Measurements from ENCODE around the gene SAA2. TPM values are rescaled to one million over a fixed set of nuclear protein-coding genes. Genes with fewer than 3 reads are reported as not detected.
"Not testable (repeated sequence)": the region's sequence is repeated elsewhere in the genome, so short reads cannot be mapped to it uniquely, and the experiment has no call there.

The SAA2 gene
- total RNA-seq, 4 donors from 2014 or later, result 6.6 TPM; not detected in 3

DNA sequence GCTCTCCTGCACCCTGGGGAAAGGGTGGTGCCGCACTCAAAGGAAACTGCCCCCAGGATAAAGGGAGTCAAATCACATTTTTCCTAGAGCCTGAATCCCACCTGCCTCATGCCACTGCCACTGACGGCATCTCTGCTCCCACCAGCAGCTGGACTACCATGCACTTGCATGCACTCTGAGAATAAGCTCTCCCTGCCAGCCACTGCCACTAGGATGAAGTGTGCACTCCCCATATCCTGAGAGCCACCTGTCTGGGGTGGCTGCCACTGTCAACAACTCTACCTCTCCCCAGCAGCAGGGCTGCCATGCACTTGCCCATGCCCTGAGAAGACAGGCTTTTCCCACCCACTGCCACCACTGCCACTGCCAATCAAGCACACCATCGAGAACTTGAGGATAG is 44.2 kb downstream of the SAA2 start:
- 83 to 92% methylated on average over 2 to 3 of the region's 3 CpGs for WGBS, 2 donors
- Histone ChIP-seq H3K9me3 (no peaks in the 10 kb centered on the region), H3K27me3 (no peaks in the 10 kb centered on the region), H3K4me3 (replicated peaks in 1 of 3) (no peak overlapping the region), H3K4me1 (no peaks in the 10 kb centered on the region), H3K36me3 (no peaks in the 10 kb centered on the region), H3K27ac (no peak overlapping the region)
- TF ChIP-seq, protein P1, sequence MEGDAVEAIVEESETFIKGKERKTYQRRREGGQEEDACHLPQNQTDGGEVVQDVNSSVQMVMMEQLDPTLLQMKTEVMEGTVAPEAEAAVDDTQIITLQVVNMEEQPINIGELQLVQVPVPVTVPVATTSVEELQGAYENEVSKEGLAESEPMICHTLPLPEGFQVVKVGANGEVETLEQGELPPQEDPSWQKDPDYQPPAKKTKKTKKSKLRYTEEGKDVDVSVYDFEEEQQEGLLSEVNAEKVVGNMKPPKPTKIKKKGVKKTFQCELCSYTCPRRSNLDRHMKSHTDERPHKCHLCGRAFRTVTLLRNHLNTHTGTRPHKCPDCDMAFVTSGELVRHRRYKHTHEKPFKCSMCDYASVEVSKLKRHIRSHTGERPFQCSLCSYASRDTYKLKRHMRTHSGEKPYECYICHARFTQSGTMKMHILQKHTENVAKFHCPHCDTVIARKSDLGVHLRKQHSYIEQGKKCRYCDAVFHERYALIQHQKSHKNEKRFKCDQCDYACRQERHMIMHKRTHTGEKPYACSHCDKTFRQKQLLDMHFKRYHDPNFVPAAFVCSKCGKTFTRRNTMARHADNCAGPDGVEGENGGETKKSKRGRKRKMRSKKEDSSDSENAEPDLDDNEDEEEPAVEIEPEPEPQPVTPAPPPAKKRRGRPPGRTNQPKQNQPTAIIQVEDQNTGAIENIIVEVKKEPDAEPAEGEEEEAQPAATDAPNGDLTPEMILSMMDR (IDR thresholded peaks at IDR 0.05), result no peak
- no peak for TF ChIP-seq POLR2A (IDR thresholded peaks at IDR 0.05)
- no peak for DNase-seq
- intact Hi-C loops (cut with DNase I), result no loop called here

DNA sequence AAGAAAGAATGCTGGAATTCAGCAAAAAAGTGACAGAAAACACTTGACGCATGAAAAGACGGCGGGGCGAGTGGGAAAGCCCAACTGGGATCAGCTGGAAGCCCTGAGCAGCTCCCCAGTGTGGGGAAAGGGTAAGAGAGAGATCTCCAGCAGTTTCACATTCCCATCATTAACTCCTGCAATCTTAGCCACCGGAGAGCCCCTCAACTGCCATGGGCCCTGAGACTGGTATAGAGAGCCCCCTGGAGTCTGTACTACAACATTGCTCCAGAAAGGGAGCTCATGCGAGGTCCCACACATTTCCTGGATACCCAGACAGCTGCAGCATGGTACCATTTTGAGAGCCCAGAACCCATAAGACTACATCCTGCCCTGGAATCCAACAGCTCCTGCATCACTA is 44.7 kb downstream of the SAA2 start:
- Histone ChIP-seq H3K9me3 (no peaks in the 10 kb centered on the region), H3K36me3 (no peaks in the 10 kb centered on the region), H3K4me3 (replicated peaks in 1 of 3) (no peak overlapping the region), H3K27me3 (no peaks in the 10 kb centered on the region), H3K27ac (no peak overlapping the region), H3K4me1 (no peaks in the 10 kb centered on the region)
- no peak for DNase-seq
- TF ChIP-seq POLR2A (IDR thresholded peaks at IDR 0.05), result no peak
- TF ChIP-seq, protein P1 (IDR thresholded peaks at IDR 0.05), result no peak
- intact Hi-C loops (cut with DNase I), result no loop called here
- 8 to 13% methylated on average over 6 of the region's 6 CpGs for WGBS, 2 donors

DNA sequence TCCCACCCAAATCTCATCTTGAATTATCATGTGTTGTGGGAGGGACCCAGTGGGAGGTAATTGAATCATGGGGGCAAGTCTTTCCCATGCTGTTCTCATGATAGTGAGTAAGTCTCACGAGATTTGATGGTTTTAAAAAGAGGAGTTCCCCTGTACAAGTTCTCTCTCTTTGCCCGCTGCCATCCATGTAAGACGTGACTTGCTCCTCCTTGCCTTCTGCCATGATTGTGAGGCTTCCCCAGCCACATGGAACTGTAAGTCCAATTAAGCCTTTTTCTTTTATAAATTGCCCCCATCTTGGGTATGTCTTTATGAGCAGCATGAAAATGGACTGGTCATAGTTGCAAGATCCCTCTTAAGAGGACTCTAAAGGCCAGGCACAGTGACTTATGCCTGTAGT is 50.7 kb downstream of the SAA2 start:
- H3K36me3 ChIP-seq; DNase-seq; H3K27me3 ChIP-seq; H3K4me3 ChIP-seq (replicated peaks in 1 of 3); intact Hi-C loops (cut with DNase I); H3K27ac ChIP-seq; H3K4me1 ChIP-seq; H3K9me3 ChIP-seq: not testable (repeated sequence)
- WGBS, 2 donors, result 56 to 62% methylated on average over 3 of the region's 3 CpGs

DNA sequence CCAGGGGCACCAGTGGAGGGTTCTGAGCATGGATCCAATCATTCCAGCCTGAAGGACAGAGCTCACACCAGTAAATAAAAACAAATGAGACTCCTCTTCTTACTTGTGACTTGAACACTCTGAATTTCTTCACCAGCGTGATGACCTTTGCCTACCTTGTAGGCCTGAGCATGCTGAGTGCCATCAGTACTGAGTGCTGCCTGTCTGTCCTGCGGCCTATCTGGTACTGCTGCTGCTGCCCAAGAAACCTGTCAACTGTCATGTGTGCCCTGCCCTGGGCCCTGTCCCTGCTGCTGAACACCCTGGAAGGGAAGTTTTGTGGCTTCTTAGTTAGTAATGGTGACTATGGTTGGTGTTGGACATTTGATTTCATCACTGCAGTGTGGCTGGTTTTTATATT is 51.9 kb downstream of the SAA2 start:
- H3K4me3 ChIP-seq (replicated peaks in 1 of 3), result no peak overlapping the region
- no peak overlapping the region for H3K27ac ChIP-seq
- H3K4me1 ChIP-seq, result no peaks in the 10 kb centered on the region
- no peak for DNase-seq
- 88 to 96% methylated on average over 2 of the region's 2 CpGs for WGBS, 2 donors
- TF ChIP-seq POLR2A (IDR thresholded peaks at IDR 0.05), result no peak
- TF ChIP-seq, protein P1 (IDR thresholded peaks at IDR 0.05), result no peak
- H3K27me3 ChIP-seq, result no peaks in the 10 kb centered on the region
- intact Hi-C loops (cut with DNase I), result no loop called here
- H3K9me3 ChIP-seq, result no peaks in the 10 kb centered on the region
- H3K36me3 ChIP-seq, result no peaks in the 10 kb centered on the region

Small RNA genes within 50 kb of the gene (small RNA-seq; reads per million reads assigned to genes)
- not detected for gene RNA5SP333
- not detected for gene RNA5SP334

Other genes starting within 250 kb of the SAA2 start
- gene SERGEF, start 235.6 kb downstream of the SAA2 start, total RNA-seq, result 100 to 1,000 TPM in 1 of 4 donors, 10 to 100 TPM in 3; 62.2 to 116 (median 83.5) TPM
- gene TPH1, start 202.4 kb downstream of the SAA2 start, total RNA-seq, result 1 to 10 TPM in 1 of 4 donors, under 1 TPM in 3; 0.13 to 2.1 (median 0.45) TPM
- gene SAAL1, start 142.6 kb downstream of the SAA2 start, total RNA-seq, result 10 to 100 TPM in 3 of 4 donors, 1 to 10 TPM in 1; 8.1 to 14.3 (median 12.4) TPM
- gene MRGPRX3, start 116.1 kb downstream of the SAA2 start, total RNA-seq, result not detected
- not detected for gene MRGPRX4, start 75.8 kb downstream of the SAA2 start, total RNA-seq
- gene SAA4, start 11.9 kb downstream of the SAA2 start, total RNA-seq, result not detected
- 10 to 100 TPM in 1 of 4 donors, 1 to 10 TPM in 1, not detected in 2; 2.9 to 25.7 TPM for gene SAA1, start 17.6 kb upstream of the SAA2 start, total RNA-seq
- gene HPS5, start 73.5 kb upstream of the SAA2 start, total RNA-seq, result 10 to 100 TPM; 21.0 to 26.7 (median 24.2) TPM
- 10 to 100 TPM; 61.9 to 81.4 (median 72.4) TPM for gene GTF2H1, start 73.9 kb upstream of the SAA2 start, total RNA-seq
- gene LDHA, start 145.9 kb upstream of the SAA2 start, total RNA-seq, result 100 to 1,000 TPM; 268 to 456 (median 345) TPM
- under 1 TPM in 1 of 4 donors, not detected in 3; 0.40 TPM for gene LDHC, start 163.7 kb upstream of the SAA2 start, total RNA-seq
- gene LDHAL6A, start 207.2 kb upstream of the SAA2 start, total RNA-seq, result not detected

All from thyroid gland (tissue), 4 donors.